Neural progenitor cell (in vitro differentiated cells): ENCODE data around the gene PANK4. TPM values are rescaled to one million over a fixed set of nuclear protein-coding genes. Genes with fewer than 3 reads are reported as not detected.

Experiments
- DNase-seq: peaks from one replicate; pipeline ENCODE4 v3.0.0-alpha.2; 2016; ENCODE audit warnings: low spot score
- H2AFZ ChIP-seq: fragments of 200-600 bp; sonication (generic); replicated peaks from 2 replicates; pipeline ENCODE4 v1.6.1; 2016; ENCODE audit warnings: antibody characterized with exemption
- H3F3A ChIP-seq: fragments of 200-600 bp; sonication (generic); 2 replicates; pipeline ENCODE4 v1.6.1; 2016; ENCODE audit warnings: antibody characterized with exemption, low read depth
- H3K27ac ChIP-seq: fragments of 200-600 bp; sonication (generic); 2 replicates; pipeline ENCODE4 v1.5.1; 2016; ENCODE audit warnings: mild to moderate bottlenecking
- H3K27me3 ChIP-seq: fragments of 200-600 bp; sonication (generic); 2 replicates; pipeline ENCODE4 v1.6.1; 2016; ENCODE audit warnings: mild to moderate bottlenecking, moderate library complexity
- H3K36me3 ChIP-seq: fragments of 200-600 bp; sonication (generic); 2 replicates; pipeline ENCODE4 v1.5.1; 2016
- H3K4me1 ChIP-seq: fragments of 200-600 bp; sonication (generic); 2 replicates; pipeline ENCODE4 v1.6.1; 2016; ENCODE audit warnings: mixed run types
- H3K4me2 ChIP-seq: fragments of 200-600 bp; sonication (generic); 2 replicates; pipeline ENCODE4 v1.6.1; 2016
- H3K4me3 ChIP-seq: fragments of 200-600 bp; sonication (generic); 2 replicates; pipeline ENCODE4 v1.5.1; 2016
- H3K79me2 ChIP-seq: fragments of 200-600 bp; sonication (generic); 2 replicates; pipeline ENCODE4 v1.6.1; 2016; ENCODE audit warnings: low read depth
- H3K9ac ChIP-seq: fragments of 200-600 bp; sonication (generic); 2 replicates; pipeline ENCODE4 v1.6.1; 2016
- H3K9me3 ChIP-seq: fragments of 200-600 bp; sonication (generic); 2 replicates; pipeline ENCODE4 v1.5.1; 2016; ENCODE audit warnings: low read depth
- H4K20me1 ChIP-seq: fragments of 200-600 bp; sonication (generic); 2 replicates; pipeline ENCODE4 v1.6.1; 2016; ENCODE audit warnings: low read depth
- H3K27ac Mint-ChIP-seq: 3 replicates; pipeline ENCODE4 v1.8.0; 2021; ENCODE audit warnings: mixed read lengths
- H3K27me3 Mint-ChIP-seq: 2 replicates; pipeline ENCODE4 v1.8.0; 2022; ENCODE audit warnings: low read depth, mild to moderate bottlenecking, inconsistent platforms, moderate library complexity, mixed read lengths; ENCODE audit not compliant: insufficient read depth
- H3K36me3 Mint-ChIP-seq: 3 replicates; pipeline ENCODE4 v1.8.0; 2021; ENCODE audit warnings: mixed read lengths
- H3K4me1 Mint-ChIP-seq: 3 replicates; pipeline ENCODE4 v1.8.0; 2021; ENCODE audit warnings: mixed read lengths
- H3K4me3 Mint-ChIP-seq: 3 replicates; pipeline ENCODE4 v1.8.0; 2021; ENCODE audit warnings: mild to moderate bottlenecking, moderate library complexity, mixed read lengths
- H3K9me3 Mint-ChIP-seq: 3 replicates; pipeline ENCODE4 v1.8.0; 2020; ENCODE audit warnings: mixed read lengths
- CTCF ChIP-seq: fragments of 200-600 bp; sonication (generic); IDR thresholded peaks from 2 replicates; pipeline ENCODE4 v1.5.1; 2017; ENCODE audit warnings: antibody characterized with exemption, mild to moderate bottlenecking
- EZH2 ChIP-seq: fragments of 200-600 bp; sonication (generic); IDR thresholded peaks from 2 replicates; pipeline ENCODE4 v1.6.1; 2017; ENCODE audit warnings: antibody characterized with exemption, mild to moderate bottlenecking, moderate library complexity
- EZH2phosphoT487 ChIP-seq: fragments of 200-600 bp; sonication (generic); IDR thresholded peaks from 2 replicates; pipeline ENCODE4 v1.6.1; 2017; ENCODE audit warnings: antibody characterized with exemption
- total RNA-seq: library from RNA; depleted of rRNA; stranded (reverse); fragments of >200 nt; gene quantifications from 2 replicates; pipeline ENCODE4 v1.2.3, GENCODE V29; 2015; ENCODE audit warnings: low replicate concordance

Gene PANK4
- total RNA-seq, 1 donor from 2014 or later = 30.6 TPM

- no peaks in the 10 kb centered on the region for H3K27me3 ChIP-seq
- peaks cover 14% of the 10 kb centered on the region for H3K79me2 ChIP-seq
- no peaks in the 10 kb centered on the region for H3K4me1 ChIP-seq
- H3K27me3 Mint-ChIP-seq = peaks cover 4% of the 10 kb centered on the region
- no peak for DNase-seq
- no peak overlapping the region for H3K4me3 ChIP-seq
- peaks cover 59% of the 10 kb centered on the region for H4K20me1 ChIP-seq
- peaks cover 10% of the 10 kb centered on the region for H3K36me3 Mint-ChIP-seq
- TF ChIP-seq CTCF (no peak), EZH2 (no peak), EZH2phosphoT487 (no peak)
- H3F3A ChIP-seq = no peaks in the 10 kb centered on the region
- H3K9me3 Mint-ChIP-seq = no peaks in the 10 kb centered on the region
- H3K4me3 Mint-ChIP-seq = no peak overlapping the region
- no peaks in the 10 kb centered on the region for H3K9me3 ChIP-seq
- no peak overlapping the region for H2AFZ ChIP-seq
- no peak overlapping the region for H3K27ac Mint-ChIP-seq
- H3K4me2 ChIP-seq = no peak overlapping the region
- peaks cover 3% of the 10 kb centered on the region for H3K4me1 Mint-ChIP-seq
- no peak overlapping the region for H3K9ac ChIP-seq
- H3K36me3 ChIP-seq = no peaks in the 10 kb centered on the region
- no peak overlapping the region for H3K27ac ChIP-seq
Measured at GRCh38 chr1:2517966-2518365, 8.4 kb downstream of the PANK4 start.

- Histone ChIP-seq H3K79me2 (peaks cover 3% of the 10 kb centered on the region), H3K27ac (no peak overlapping the region), H2AFZ (no peak overlapping the region), H3K4me3 (no peak overlapping the region), H4K20me1 (peaks cover 55% of the 10 kb centered on the region), H3K27me3 (no peaks in the 10 kb centered on the region), H3K9ac (no peak overlapping the region), H3K9me3 (no peaks in the 10 kb centered on the region), H3K4me2 (no peak overlapping the region), H3K36me3 (no peaks in the 10 kb centered on the region), H3K4me1 (no peaks in the 10 kb centered on the region), H3F3A (no peaks in the 10 kb centered on the region)
- Mint-ChIP-seq H3K4me3 (no peak overlapping the region), H3K27me3 (peaks cover 4% of the 10 kb centered on the region), H3K36me3 (peaks cover 10% of the 10 kb centered on the region), H3K4me1 (peaks cover 3% of the 10 kb centered on the region), H3K9me3 (no peaks in the 10 kb centered on the region), H3K27ac (no peak overlapping the region)
- TF ChIP-seq EZH2 = no peak
- TF ChIP-seq EZH2phosphoT487 = no peak
- no peak for TF ChIP-seq CTCF
- no peak for DNase-seq
Measured at GRCh38 chr1:2516946-2517345, 9.4 kb downstream of the PANK4 start.

GRCh38 chr1:2516124-2516523 lies 10.3 kb downstream of the PANK4 start:
- Histone ChIP-seq H3K9ac (no peak overlapping the region), H3K4me1 (no peaks in the 10 kb centered on the region), H3K4me3 (no peak overlapping the region), H3K36me3 (no peaks in the 10 kb centered on the region), H3K27me3 (no peaks in the 10 kb centered on the region), H3K9me3 (no peaks in the 10 kb centered on the region), H2AFZ (no peak overlapping the region), H3K27ac (no peak overlapping the region), H3K79me2 (no peaks in the 10 kb centered on the region), H3K4me2 (no peak overlapping the region), H4K20me1 (peaks cover 47% of the 10 kb centered on the region), H3F3A (no peaks in the 10 kb centered on the region)
- Mint-ChIP-seq H3K9me3 (no peaks in the 10 kb centered on the region), H3K4me3 (no peak overlapping the region), H3K27ac (no peak overlapping the region), H3K4me1 (peaks cover 2% of the 10 kb centered on the region), H3K36me3 (peaks cover 14% of the 10 kb centered on the region), H3K27me3 (peaks cover 2% of the 10 kb centered on the region)
- TF ChIP-seq EZH2 = no peak
- no peak for TF ChIP-seq CTCF
- no peak for TF ChIP-seq EZH2phosphoT487
- no peak for DNase-seq

- peaks cover 42% of the 10 kb centered on the region for H4K20me1 ChIP-seq
- H3K36me3 ChIP-seq = no peaks in the 10 kb centered on the region
- no peak for TF ChIP-seq CTCF
- no peak overlapping the region for H3K4me3 ChIP-seq
- H3K79me2 ChIP-seq = no peaks in the 10 kb centered on the region
- H3K27ac ChIP-seq = no peak overlapping the region
- no peaks in the 10 kb centered on the region for H3F3A ChIP-seq
- no peaks in the 10 kb centered on the region for H3K27me3 ChIP-seq
- Mint-ChIP-seq H3K4me1 (no peaks in the 10 kb centered on the region), H3K27ac (no peak overlapping the region), H3K4me3 (no peak overlapping the region), H3K27me3 (peaks cover 2% of the 10 kb centered on the region), H3K9me3 (no peaks in the 10 kb centered on the region), H3K36me3 (peaks cover 9% of the 10 kb centered on the region)
- H2AFZ ChIP-seq = no peak overlapping the region
- no peak overlapping the region for H3K9ac ChIP-seq
- no peak overlapping the region for H3K4me2 ChIP-seq
- H3K4me1 ChIP-seq = no peaks in the 10 kb centered on the region
- DNase-seq = no peak
- no peaks in the 10 kb centered on the region for H3K9me3 ChIP-seq
Measured at GRCh38 chr1:2515763-2516080, 10.7 kb downstream of the PANK4 start.
